Fibroblast of villous mesenchyme (primary cell): ENCODE data around the gene NEU4. TPM values are rescaled to one million over a fixed set of nuclear protein-coding genes. Genes with fewer than 3 reads are reported as not detected.

Experiments used
- DNase-seq: peaks from one replicate; pipeline ENCODE4 v3.0.0-alpha.2; 2010; ENCODE audit warnings: low read depth
- H3K4me3 ChIP-seq: 2 replicates; pipeline ENCODE4 v1.5.1; 2011; ENCODE audit warnings: low read depth, mild to moderate bottlenecking, low read length
- CTCF ChIP-seq: IDR thresholded peaks from 2 replicates; pipeline ENCODE4 v1.5.1; 2012; ENCODE audit warnings: low read depth, mild to moderate bottlenecking, low read length; ENCODE audit not compliant: insufficient read depth
- total RNA-seq: library from RNA; depleted of rRNA; stranded (reverse); fragments of >200 nt; gene quantifications from 2 replicates; pipeline ENCODE4 v1.2.3, GENCODE V29; 2012

The NEU4 gene
- total RNA-seq, 1 donor: not detected

- no peak for TF ChIP-seq CTCF
- H3K4me3 ChIP-seq: no peak overlapping the region
- DNase-seq: no peak
These were observed 37.4 kb downstream of the NEU4 start for GRCh38 chr2:241846406-241846805.

- DNase-seq: no peak
- no peak for TF ChIP-seq CTCF
These were observed 40.0 kb downstream of the NEU4 start for GRCh38 chr2:241848761-241849615.

DNA sequence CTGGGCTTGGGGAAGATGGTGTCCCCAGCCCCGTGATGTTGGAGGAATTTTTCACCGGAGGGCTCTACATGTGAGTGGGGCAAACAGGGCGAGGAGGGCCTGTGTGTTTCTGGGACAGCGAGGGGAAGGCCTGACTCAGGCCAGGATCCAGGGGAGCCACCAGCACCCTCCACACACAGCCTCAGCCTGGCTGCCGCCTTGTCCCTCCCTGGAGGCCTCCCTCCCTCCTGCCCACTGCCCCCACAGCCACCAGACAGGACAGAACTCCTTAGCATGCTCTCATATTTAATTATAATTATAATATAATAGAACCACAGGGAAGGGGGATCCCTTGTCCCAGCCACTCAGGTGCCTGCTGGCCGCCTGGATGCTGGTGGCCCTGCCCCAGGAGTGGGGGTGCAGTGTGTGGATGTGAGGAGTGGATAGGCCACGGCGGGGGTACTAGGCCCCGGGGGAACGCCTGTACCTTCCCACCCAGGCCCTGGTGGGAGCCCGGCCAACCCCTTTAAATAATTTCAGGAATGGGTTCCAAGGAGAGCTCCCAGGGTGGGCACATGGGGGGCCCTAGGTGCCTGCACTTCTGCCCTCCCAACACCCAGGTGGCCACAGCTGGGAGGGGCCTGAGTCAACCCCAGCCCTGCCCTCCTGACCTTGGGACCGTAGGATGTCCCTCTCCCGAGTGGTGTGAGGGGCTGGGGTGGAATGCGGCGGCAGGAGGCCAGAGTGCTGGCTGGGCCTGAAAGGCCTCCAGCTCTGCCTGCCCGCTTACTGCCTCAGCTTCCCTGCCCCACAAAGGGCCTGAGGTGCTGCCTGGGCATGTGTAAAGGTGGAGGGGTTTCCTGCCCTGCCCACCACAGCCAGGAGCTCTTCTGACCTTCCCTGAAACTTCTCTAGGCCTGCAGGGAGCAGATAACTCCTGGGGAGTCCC is 40.9 kb downstream of the NEU4 start:
- no peak for DNase-seq
- no peak for TF ChIP-seq CTCF
- no peak overlapping the region for H3K4me3 ChIP-seq

More at GRCh38 chr2:241848761-241849615, 40.0 kb downstream of the NEU4 start:
- no peak overlapping the region for H3K4me3 ChIP-seq

DNA sequence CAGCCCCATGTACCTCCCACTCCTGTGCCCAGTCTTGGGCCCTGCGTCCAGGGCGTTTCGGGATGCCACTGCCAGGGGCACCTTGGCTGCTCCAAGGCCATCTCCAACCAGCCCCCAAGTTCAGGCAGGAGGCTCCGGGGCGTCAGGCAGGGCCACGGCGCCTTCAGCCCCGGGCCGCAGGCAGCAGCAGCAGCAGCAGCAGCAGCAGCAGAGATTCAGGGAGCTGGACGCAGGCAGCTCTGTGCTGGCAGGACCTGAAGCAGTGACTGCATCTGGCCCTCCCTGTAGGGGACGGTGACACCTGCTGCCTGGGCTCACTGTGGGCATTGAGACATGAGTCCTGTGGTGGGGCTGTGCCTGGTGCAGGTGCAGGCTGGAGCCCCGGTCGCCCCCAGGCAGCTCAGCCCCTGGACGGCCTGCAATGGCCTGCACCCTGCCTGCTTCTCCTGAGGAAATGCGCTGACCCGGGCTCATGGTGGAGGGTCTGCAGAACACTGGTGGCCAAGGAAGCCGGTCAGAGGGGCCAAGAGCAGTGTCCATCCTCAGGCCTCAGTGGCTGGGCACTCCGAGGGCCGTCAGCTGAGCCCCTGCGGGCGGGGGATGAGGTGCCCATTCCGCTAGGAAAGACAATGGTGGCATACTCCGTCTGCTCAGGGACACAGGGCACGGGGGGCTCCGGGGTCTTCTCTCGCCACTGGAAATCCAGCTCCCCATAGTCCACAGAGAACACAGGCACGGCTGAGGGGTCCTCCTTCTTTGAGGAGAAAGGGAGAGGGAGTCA is 41.7 kb downstream of the NEU4 start:
- no peak overlapping the region for H3K4me3 ChIP-seq
- no peak for TF ChIP-seq CTCF
- no peak for DNase-seq

DNA sequence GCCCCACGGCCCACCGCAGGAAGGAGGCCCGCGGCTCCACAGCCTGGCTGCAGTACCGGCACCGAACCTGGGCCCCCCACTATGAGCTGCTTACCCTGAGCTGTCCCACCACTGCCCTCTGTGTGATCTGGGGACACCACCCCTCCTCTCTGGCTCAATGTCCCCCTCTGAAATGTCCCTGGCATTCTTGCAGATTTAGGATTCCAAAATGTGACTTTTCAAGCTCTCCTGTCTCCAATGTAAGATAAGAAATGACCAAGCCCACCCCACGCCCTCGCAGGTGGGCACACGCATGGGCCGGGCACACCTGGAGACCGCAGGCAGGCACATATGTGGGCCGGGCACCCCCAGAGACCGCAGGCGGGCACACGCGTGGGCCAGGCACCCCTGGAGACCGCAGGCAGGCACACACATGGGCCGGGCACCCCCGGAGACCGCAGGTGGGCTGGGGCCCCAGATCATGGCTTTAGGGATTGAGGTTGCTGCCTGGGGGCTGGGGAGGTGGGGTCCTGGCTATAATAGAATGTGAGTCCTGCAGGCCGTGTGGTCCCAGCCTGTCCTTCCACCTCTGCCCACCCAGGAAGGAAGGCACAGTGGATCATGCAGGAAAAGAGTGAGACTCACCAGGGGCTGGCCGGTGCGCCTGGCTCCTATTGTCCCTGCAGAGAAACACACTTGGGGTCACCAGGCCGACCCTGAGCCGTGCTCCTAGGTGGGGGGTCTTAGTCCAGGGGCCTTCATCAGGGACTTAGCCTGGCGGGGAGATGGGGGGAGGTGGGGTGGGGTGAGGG is 42.5 kb downstream of the NEU4 start:
- H3K4me3 ChIP-seq: no peak overlapping the region
- no peak for DNase-seq
- TF ChIP-seq CTCF: no peak
